Neural crest cell (in vitro differentiated cells): ENCODE results near the gene ABHD1. TPM values are rescaled to one million over a fixed set of nuclear protein-coding genes. Genes with fewer than 3 reads are reported as not detected.

Experiments used
- DNase-seq: peaks from one replicate; pipeline ENCODE4 v3.0.0; 2021; ENCODE audit warnings: low read depth, mixed read lengths, low spot score
- H3K27ac Mint-ChIP-seq: one replicate; pipeline ENCODE4 v1.8.0; 2021; ENCODE audit warnings: mild to moderate bottlenecking, mixed read lengths; ENCODE audit not compliant: unreplicated experiment
- H3K27me3 Mint-ChIP-seq: 2 replicates; pipeline ENCODE4 v1.8.0; 2021; ENCODE audit warnings: low read depth, mild to moderate bottlenecking, mixed read lengths
- H3K36me3 Mint-ChIP-seq: 2 replicates; pipeline ENCODE4 v1.8.0; 2021; ENCODE audit warnings: low read depth, mild to moderate bottlenecking, mixed read lengths
- H3K4me1 Mint-ChIP-seq: 2 replicates; pipeline ENCODE4 v1.8.0; 2021; ENCODE audit warnings: mixed read lengths
- H3K4me3 Mint-ChIP-seq: one replicate; pipeline ENCODE4 v1.8.0; 2021; ENCODE audit warnings: mild to moderate bottlenecking, mixed read lengths
- H3K9me3 Mint-ChIP-seq: 2 replicates; pipeline ENCODE4 v1.8.0; 2021; ENCODE audit warnings: mixed read lengths
- total RNA-seq: library from RNA; stranded (reverse); gene quantifications from 2 replicates; pipeline ENCODE4 v1.2.1, GENCODE V29; 2021
- TF ChIP-seq, protein P1 (sequence below): fragments of 200-600 bp; sonication (generic); conservative IDR thresholded peaks from 2 replicates; pipeline ENCODE4 v1.5.0; 2021; ENCODE audit warnings: antibody characterized with exemption, mild to moderate bottlenecking

ABHD1 gene
- total RNA-seq, 1 donor from 2014 or later, result 0.47 TPM

- no peaks in the 10 kb centered on the region for H3K9me3 Mint-ChIP-seq
- no peak for DNase-seq
- peaks cover 40% of the 10 kb centered on the region for H3K27me3 Mint-ChIP-seq
- H3K4me1 Mint-ChIP-seq, result peaks cover 7% of the 10 kb centered on the region
- H3K4me3 Mint-ChIP-seq, result peak overlapping the region; percentile 45
- TF ChIP-seq, protein P1, sequence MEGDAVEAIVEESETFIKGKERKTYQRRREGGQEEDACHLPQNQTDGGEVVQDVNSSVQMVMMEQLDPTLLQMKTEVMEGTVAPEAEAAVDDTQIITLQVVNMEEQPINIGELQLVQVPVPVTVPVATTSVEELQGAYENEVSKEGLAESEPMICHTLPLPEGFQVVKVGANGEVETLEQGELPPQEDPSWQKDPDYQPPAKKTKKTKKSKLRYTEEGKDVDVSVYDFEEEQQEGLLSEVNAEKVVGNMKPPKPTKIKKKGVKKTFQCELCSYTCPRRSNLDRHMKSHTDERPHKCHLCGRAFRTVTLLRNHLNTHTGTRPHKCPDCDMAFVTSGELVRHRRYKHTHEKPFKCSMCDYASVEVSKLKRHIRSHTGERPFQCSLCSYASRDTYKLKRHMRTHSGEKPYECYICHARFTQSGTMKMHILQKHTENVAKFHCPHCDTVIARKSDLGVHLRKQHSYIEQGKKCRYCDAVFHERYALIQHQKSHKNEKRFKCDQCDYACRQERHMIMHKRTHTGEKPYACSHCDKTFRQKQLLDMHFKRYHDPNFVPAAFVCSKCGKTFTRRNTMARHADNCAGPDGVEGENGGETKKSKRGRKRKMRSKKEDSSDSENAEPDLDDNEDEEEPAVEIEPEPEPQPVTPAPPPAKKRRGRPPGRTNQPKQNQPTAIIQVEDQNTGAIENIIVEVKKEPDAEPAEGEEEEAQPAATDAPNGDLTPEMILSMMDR, result no peak
- H3K36me3 Mint-ChIP-seq, result peaks cover 1% of the 10 kb centered on the region
- no peak overlapping the region for H3K27ac Mint-ChIP-seq
Observed at GRCh38 chr2:27125104-27125503, 1.5 kb downstream of the ABHD1 start.

GRCh38 chr2:27126252-27126710 lies 2.7 kb downstream of the ABHD1 start:
- Mint-ChIP-seq H3K4me3 (peak overlapping the region; percentile 47), H3K4me1 (peaks cover 7% of the 10 kb centered on the region), H3K36me3 (peaks cover 2% of the 10 kb centered on the region), H3K27me3 (peaks cover 29% of the 10 kb centered on the region), H3K27ac (no peak overlapping the region), H3K9me3 (no peaks in the 10 kb centered on the region)
- TF ChIP-seq, protein P1, result no peak
- DNase-seq, result no peak

DNA sequence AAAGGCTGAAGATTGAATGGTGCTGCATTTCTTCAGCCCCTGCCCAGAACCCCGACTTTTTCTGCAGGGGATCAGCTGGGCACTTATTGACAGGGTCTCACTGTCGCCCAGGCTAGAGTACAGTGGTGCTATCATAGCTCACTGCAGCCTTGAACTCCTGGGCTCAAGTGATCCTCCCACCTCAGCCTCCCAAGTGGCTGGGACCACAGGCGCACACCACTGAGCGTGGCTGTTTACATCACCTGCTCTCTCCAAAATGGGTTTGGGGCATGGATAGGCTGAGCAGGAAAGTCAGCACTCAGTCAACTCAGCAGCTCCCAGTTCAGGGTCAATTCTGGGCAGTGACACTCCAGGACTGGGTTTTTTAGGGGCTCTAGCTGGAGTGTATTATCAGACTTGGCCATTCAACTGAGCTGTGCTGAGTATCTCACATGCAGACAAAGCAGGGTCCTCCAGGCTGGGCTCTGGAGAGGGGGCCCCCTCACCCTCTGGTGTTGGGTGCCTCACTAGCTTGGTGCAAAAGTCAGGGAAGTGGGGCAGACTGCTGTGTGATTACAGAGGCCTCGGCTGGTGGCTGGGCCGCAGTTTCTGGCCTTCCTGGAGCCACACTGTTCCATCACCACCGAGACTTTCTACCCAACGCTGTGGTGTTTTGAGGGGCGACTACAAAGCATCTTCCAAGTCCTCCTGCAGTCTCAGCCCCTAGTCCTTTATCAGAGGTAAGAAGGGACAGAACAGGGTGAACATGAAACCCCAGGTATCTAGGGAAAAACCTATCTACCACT lies 4.5 kb downstream of the ABHD1 start:
- Mint-ChIP-seq H3K27me3 (peaks cover 11% of the 10 kb centered on the region), H3K4me1 (peaks cover 8% of the 10 kb centered on the region), H3K9me3 (no peaks in the 10 kb centered on the region), H3K27ac (no peak overlapping the region), H3K4me3 (peak overlapping the region; percentile 56), H3K36me3 (peaks cover 2% of the 10 kb centered on the region)
- no peak for DNase-seq
- TF ChIP-seq, protein P1, result no peak

DNA sequence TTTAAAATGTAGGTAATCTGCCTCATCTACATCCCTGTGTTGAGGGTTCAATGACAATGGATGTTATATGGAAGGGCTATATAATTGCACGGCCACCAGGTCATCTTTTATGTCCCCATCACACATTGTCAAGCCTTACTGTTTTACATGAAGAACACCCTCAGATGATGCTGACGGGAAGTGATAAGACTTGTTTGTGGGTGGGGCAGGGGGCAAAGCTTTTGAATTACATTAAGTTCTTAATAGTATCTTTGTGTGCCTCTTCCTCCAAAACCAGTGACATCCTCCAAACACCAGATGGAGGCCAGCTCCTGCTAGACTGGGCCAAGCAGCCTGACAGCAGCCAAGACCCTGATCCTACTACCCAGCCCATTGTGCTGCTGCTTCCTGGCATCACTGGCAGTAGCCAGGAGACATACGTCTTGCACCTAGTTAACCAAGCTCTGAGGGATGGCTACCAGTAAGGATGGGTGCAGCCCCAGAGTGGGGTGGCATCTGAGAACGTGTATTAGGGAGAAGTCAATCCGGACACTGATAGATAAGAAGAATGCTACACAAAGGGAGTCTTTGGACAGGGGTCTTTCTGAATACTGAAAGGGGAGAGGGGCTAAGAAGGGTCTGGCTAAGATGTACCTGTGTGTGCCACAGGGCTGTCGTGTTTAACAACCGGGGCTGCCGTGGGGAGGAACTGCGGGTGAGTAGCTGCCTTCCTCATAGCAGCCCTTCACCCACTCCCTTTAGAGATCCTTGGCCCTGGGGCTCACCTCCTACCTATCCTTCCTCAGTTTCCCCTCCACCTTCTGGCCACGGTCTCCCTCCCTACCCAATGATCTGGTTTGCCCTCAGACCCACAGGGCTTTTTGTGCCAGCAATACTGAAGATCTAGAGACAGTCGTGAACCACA lies 5.3 kb downstream of the ABHD1 start:
- Mint-ChIP-seq H3K9me3 (no peaks in the 10 kb centered on the region), H3K36me3 (peaks cover 2% of the 10 kb centered on the region), H3K27me3 (peaks cover 6% of the 10 kb centered on the region), H3K4me3 (peak overlapping the region; percentile 56), H3K4me1 (peaks cover 12% of the 10 kb centered on the region), H3K27ac (peak overlapping the region; percentile 76)
- no peak for DNase-seq
- TF ChIP-seq, protein P1, result no peak

GRCh38 chr2:27130396-27130795 lies 6.8 kb downstream of the ABHD1 start:
- Mint-ChIP-seq H3K36me3 (peaks cover 2% of the 10 kb centered on the region), H3K4me3 (peak overlapping the region; percentile 81), H3K4me1 (peaks cover 12% of the 10 kb centered on the region), H3K27me3 (no peaks in the 10 kb centered on the region), H3K27ac (no peak overlapping the region), H3K9me3 (no peaks in the 10 kb centered on the region)
- no peak for DNase-seq
- TF ChIP-seq, protein P1, result no peak
